HUES64 (cell line): ENCODE data around the gene PREX1. TPM values are rescaled to one million over a fixed set of nuclear protein-coding genes. Genes with fewer than 3 reads are reported as not detected.
"Not testable (repeated sequence)": the region's sequence is repeated elsewhere in the genome, so short reads cannot be mapped to it uniquely, and the experiment has no call there.

Source experiments
- H3K27ac ChIP-seq: 2 replicates; pipeline ENCODE4 v1.7.0; 2013; ENCODE audit warnings: low read depth, low read length, inconsistent platforms
- H3K27me3 ChIP-seq: 2 replicates; pipeline ENCODE4 v1.6.1; 2013; ENCODE audit warnings: mild to moderate bottlenecking, low read length; ENCODE audit not compliant: insufficient read depth
- H3K36me3 ChIP-seq: 2 replicates; pipeline ENCODE4 v1.6.1; 2013; ENCODE audit warnings: mild to moderate bottlenecking, low read length; ENCODE audit not compliant: insufficient read depth
- H3K4me1 ChIP-seq: 2 replicates; pipeline ENCODE4 v1.6.1; 2013; ENCODE audit warnings: mild to moderate bottlenecking, low read length, moderate library complexity; ENCODE audit not compliant: insufficient read depth
- H3K4me3 ChIP-seq: 2 replicates; pipeline ENCODE4 v1.5.1; 2013; ENCODE audit warnings: mild to moderate bottlenecking, low read length, moderate library complexity
- H3K9ac ChIP-seq: 2 replicates; pipeline ENCODE4 v1.6.1; 2013; ENCODE audit warnings: mild to moderate bottlenecking, low read depth, low read length
- H3K9me3 ChIP-seq: 2 replicates; pipeline ENCODE4 v1.6.1; 2013; ENCODE audit warnings: low read depth, low read length; ENCODE audit not compliant: insufficient read depth
- WGBS: fragments of 150-250, 120-280 bp; methylation state at CpG from one replicate; pipeline ENCODE4 v1.1.7; 2013; ENCODE audit warnings: missing lambda C conversion rate; 5-methylcytosine and 5-hydroxymethylcytosine counted together
- polyA plus RNA-seq, 2 experiments: library from polyadenylated mRNA; stranded (reverse); fragments of 50-300 nt; gene quantifications; one replicate each; pipeline ENCODE4 v1.2.3, GENCODE V29; 2013

The PREX1 gene, protein sequence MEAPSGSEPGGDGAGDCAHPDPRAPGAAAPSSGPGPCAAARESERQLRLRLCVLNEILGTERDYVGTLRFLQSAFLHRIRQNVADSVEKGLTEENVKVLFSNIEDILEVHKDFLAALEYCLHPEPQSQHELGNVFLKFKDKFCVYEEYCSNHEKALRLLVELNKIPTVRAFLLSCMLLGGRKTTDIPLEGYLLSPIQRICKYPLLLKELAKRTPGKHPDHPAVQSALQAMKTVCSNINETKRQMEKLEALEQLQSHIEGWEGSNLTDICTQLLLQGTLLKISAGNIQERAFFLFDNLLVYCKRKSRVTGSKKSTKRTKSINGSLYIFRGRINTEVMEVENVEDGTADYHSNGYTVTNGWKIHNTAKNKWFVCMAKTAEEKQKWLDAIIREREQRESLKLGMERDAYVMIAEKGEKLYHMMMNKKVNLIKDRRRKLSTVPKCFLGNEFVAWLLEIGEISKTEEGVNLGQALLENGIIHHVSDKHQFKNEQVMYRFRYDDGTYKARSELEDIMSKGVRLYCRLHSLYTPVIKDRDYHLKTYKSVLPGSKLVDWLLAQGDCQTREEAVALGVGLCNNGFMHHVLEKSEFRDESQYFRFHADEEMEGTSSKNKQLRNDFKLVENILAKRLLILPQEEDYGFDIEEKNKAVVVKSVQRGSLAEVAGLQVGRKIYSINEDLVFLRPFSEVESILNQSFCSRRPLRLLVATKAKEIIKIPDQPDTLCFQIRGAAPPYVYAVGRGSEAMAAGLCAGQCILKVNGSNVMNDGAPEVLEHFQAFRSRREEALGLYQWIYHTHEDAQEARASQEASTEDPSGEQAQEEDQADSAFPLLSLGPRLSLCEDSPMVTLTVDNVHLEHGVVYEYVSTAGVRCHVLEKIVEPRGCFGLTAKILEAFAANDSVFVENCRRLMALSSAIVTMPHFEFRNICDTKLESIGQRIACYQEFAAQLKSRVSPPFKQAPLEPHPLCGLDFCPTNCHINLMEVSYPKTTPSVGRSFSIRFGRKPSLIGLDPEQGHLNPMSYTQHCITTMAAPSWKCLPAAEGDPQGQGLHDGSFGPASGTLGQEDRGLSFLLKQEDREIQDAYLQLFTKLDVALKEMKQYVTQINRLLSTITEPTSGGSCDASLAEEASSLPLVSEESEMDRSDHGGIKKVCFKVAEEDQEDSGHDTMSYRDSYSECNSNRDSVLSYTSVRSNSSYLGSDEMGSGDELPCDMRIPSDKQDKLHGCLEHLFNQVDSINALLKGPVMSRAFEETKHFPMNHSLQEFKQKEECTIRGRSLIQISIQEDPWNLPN (N-terminal part only)
- 21.8 TPM for polyA plus RNA-seq (2013, experiment 1 of 2)
- polyA plus RNA-seq (2013, experiment 2 of 2), result 30.1 TPM

DNA sequence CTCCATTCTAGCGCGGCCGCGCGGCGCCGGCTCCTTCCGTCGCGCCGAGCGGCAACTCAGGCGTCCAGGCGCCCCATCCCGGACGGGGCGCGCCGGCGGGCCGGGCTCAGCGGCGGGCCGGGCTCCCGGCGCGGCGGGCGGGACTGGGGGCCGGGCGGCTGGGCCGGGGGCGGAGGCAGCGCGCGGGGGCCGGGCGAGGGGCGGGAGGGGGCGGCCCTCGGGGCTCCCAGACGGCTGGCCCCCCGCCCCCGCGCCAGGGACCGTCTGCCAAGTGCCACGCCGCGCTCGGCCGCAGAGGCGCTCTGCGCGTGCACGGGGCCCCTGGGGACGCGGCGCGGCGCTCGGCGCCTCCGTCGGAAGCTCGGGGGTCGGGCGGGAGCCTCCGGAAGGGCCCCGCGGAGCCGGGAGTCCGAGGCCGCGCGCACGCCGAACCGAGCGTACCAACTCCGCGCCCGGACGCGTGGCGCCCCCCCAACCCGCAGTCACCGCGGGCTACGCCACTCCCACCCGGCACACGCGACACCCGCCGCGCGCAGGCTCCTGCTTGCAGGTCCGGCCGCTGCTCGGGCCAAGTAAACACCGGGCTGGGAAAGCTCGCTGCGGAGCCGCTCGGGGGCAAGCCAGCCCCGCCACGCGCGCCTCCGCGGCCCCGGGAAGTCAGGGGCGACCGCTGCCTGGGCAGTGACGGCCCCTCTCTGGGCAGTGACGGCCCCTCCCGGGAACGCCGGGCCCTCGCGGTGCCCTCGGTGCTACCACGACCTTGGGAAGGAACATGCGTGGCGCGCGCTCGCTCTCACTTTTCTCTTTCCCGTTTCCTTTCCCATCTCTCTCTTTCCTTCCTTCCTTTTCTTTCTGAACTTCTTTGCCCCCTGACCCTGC is at the start of gene PREX1:
Gene PREX1 (minus strand): TSS at position 145 of the 879 bp plus-strand sequence. CDS start 139 bp downstream, at position 6.
- under 1% methylated on average over 128 of the region's 128 CpGs for WGBS
- Histone ChIP-seq H3K4me1 (peaks cover 18% of the 10 kb centered on the region), H3K27me3 (peaks cover 61% of the 10 kb centered on the region), H3K36me3 (no peaks in the 10 kb centered on the region), H3K9ac (peak within 1 kb of the TSS; percentile 76), H3K9me3 (no peaks in the 10 kb centered on the region), H3K4me3 (peak within 1 kb of the TSS; percentile 86), H3K27ac (no peak within 1 kb of the TSS)

- Histone ChIP-seq H3K4me3 (no peak overlapping the region), H3K27ac (no peak overlapping the region), H3K9ac (no peak overlapping the region), H3K36me3 (no peaks in the 10 kb centered on the region), H3K9me3 (no peaks in the 10 kb centered on the region), H3K4me1 (peaks cover 3% of the 10 kb centered on the region; the same call in 1 of the 2 replicates), H3K27me3 (no peaks in the 10 kb centered on the region)
- 47% methylated on average over 2 of the region's 2 CpGs for WGBS
Measured at GRCh38 chr20:48877304-48877703, 49.5 kb upstream of the PREX1 start.

GRCh38 chr20:48875914-48876240 is 48.1 kb upstream of the PREX1 start:
- Histone ChIP-seq H3K4me1 (peaks cover 3% of the 10 kb centered on the region; the same call in 1 of the 2 replicates), H3K9me3 (no peaks in the 10 kb centered on the region), H3K27ac (no peak overlapping the region), H3K9ac (no peak overlapping the region), H3K4me3 (no peak overlapping the region), H3K27me3 (no peaks in the 10 kb centered on the region), H3K36me3 (no peaks in the 10 kb centered on the region)
- whole genome bisulfite sequencing, result 88% methylated on average over 4 of the region's 5 CpGs

DNA sequence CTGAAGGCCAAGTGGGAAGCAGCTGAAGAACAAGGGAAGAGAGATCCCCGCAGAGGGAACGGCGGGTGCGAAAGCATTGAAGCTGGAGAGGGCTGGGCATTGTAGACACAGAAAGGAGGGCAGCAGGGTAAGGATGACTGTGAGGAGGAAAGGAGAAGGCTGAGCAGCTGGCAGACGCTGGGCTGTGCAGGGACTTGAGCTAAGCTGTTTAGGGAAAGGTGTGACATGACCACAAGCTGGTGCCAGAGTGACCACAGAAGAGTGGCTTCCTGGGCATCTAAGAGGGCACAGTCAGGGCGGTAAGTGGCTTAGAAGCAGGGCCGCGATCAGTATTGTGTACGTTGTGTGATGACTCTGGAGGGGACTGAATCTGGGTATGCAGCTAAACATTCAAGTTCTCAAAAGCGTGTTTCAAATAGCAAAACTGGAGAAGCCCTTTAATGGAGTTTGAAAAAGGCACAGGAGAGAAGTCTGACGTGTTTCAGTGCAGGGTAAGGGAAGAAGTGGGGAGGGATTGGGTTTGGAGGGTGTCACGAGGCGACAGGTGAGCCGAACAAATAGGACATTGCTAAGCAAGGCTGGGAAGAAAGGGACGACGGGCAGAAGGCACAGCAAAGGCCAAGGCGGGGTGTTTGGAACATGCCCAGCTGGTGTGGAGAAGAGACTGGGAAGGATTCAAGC is 47.6 kb upstream of the PREX1 start:
- WGBS, result 88% methylated on average over 17 of the region's 17 CpGs
- H3K9me3 ChIP-seq, result no peaks in the 10 kb centered on the region
- no peaks in the 10 kb centered on the region for H3K36me3 ChIP-seq
- no peak overlapping the region for H3K4me3 ChIP-seq
- no peak overlapping the region for H3K9ac ChIP-seq
- no peak overlapping the region for H3K27ac ChIP-seq
- H3K27me3 ChIP-seq, result no peaks in the 10 kb centered on the region
- H3K4me1 ChIP-seq, result peaks cover 3% of the 10 kb centered on the region; the same call in 1 of the 2 replicates

GRCh38 chr20:48869442-48869841 is 41.6 kb upstream of the PREX1 start:
- not testable (repeated sequence) for H3K4me1 ChIP-seq, H3K27ac ChIP-seq, H3K27me3 ChIP-seq, H3K36me3 ChIP-seq, H3K9me3 ChIP-seq, H3K4me3 ChIP-seq, H3K9ac ChIP-seq

DNA sequence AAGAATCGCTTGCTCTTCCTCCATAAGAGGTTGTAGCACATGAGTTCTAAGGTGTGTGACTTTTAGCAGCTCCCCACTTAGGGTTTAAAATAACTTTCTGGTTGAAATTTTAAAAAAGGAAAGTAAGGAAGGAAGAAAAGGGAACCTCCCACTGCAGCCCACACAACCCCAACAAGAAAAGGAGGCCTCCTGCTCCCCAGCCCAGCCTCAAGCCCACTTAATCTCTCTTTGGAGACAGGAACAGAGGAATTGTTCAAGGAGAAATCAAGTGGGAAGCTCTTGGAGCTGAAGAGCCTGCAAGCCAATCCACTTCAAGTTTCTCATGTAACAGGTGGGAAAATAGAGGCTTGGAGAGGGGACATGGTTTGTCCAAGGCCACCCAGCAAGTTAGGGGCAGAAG is 39.1 kb upstream of the PREX1 start:
- Histone ChIP-seq H3K9me3 (no peaks in the 10 kb centered on the region), H3K9ac (no peak overlapping the region), H3K36me3 (no peaks in the 10 kb centered on the region), H3K27me3 (no peaks in the 10 kb centered on the region), H3K27ac (no peak overlapping the region), H3K4me1 (no peaks in the 10 kb centered on the region), H3K4me3 (no peak overlapping the region)
- WGBS, result 100% methylated on average over 1 of the region's 1 CpG

GRCh38 chr20:48864738-48865318 is 37.0 kb upstream of the PREX1 start:
- Histone ChIP-seq H3K27ac (no peak overlapping the region), H3K9me3 (no peaks in the 10 kb centered on the region), H3K4me3 (no peak overlapping the region), H3K9ac (no peak overlapping the region), H3K36me3 (no peaks in the 10 kb centered on the region), H3K4me1 (no peaks in the 10 kb centered on the region), H3K27me3 (no peaks in the 10 kb centered on the region)
- 73% methylated on average over 5 of the region's 5 CpGs for WGBS

DNA sequence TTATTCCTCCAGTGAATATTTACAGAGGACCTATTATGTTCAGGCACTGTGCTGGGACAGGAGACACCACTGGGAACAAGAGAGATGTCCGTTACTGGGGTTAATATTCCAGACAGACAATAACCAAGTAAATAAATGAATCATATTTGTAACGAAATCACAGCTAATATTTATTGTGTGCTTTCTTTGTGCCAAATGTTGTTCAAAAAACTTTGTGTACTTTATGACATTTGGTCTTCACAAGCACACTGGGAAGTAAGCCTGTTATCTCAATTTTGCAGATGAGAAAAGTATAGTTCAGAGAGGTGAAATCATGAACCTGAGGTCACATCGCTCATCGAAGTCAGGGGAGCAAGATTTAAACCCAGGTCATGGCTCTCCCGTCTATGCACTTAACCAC is 36.5 kb upstream of the PREX1 start:
- Histone ChIP-seq H3K9ac (no peak overlapping the region), H3K4me3 (no peak overlapping the region), H3K4me1 (no peaks in the 10 kb centered on the region), H3K36me3 (no peaks in the 10 kb centered on the region), H3K9me3 (no peaks in the 10 kb centered on the region), H3K27me3 (no peaks in the 10 kb centered on the region), H3K27ac (no peak overlapping the region)
- WGBS, result 98% methylated on average over 5 of the region's 5 CpGs

DNA sequence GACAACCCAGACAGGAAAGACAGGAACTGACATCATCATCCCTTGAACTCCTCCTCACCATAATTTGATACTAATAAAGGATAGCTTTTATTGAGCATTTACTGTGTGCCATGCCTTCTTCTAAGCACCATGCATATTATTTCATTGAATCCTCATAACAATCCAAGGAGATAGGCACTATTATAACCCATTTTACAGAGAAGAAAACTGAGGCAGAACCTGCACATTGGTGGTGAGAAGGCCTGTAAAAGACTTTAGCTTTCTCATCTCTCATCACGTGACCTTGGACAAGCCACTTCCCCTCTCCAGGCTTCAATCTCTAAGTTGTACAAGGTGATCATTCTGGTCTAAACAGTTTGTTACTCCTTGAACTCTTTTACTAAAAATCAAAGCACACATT is 34.5 kb upstream of the PREX1 start:
- 100% methylated on average over 1 of the region's 1 CpG for WGBS
- H3K4me3 ChIP-seq, result no peak overlapping the region

More for the DNA sequence above, 34.5 kb upstream of the PREX1 start:
- no peaks in the 10 kb centered on the region for H3K9me3 ChIP-seq
- no peak overlapping the region for H3K9ac ChIP-seq
- no peaks in the 10 kb centered on the region for H3K27me3 ChIP-seq
- no peak overlapping the region for H3K27ac ChIP-seq
- H3K36me3 ChIP-seq, result no peaks in the 10 kb centered on the region
- H3K4me1 ChIP-seq, result no peaks in the 10 kb centered on the region
